Pancreas (tissue), 10 donors: Measurements from ENCODE around the gene ADAMTS9. TPM values are rescaled to one million over a fixed set of nuclear protein-coding genes. Genes with fewer than 3 reads are reported as not detected.

Experiments used
- ATAC-seq, 4 donors: fragments of 200-7000 bp; cut with Tn5 transposase; one replicate each; pipeline versions ENCODE4 v1.8.0 to v1.9.1; 2020; ENCODE audit warnings: mild to moderate bottlenecking in 4 of 4, moderate library complexity in 4 of 4
- DNase-seq, 6 donors: peaks; one replicate each; pipeline ENCODE4 v3.0.0-alpha.2; 2020
- FAIRE-seq: peaks from 2 replicates; lab custom pipeline; 2012; peaks lifted over from hg19 to GRCh38; lab: Jason Lieb, UNC
- H3K27ac ChIP-seq, 4 donors: fragments of 200-600 bp; sonication (generic); 1 replicate in 3 of 4; 2 replicates in 1 of 4; pipeline versions ENCODE4 v1.5.0 to v1.8.0; 2020
- H3K27me3 ChIP-seq, 4 donors: fragments of 200-600 bp; one replicate each; pipeline ENCODE4 v1.8.0; 2021
- H3K36me3 ChIP-seq, 3 donors: fragments of 200-600 bp; sonication (generic) in 1 of 3; one replicate each; pipeline versions ENCODE4 v1.5.0 to v1.8.0; 2020 to 2021
- H3K4me1 ChIP-seq, 3 donors: fragments of 200-600 bp; one replicate each; pipeline ENCODE4 v1.8.0; 2021
- H3K4me3 ChIP-seq, 4 donors: fragments of 200-600 bp; sonication (generic) in 2 of 4; one replicate each; pipeline versions ENCODE4 v1.5.0 to v1.8.0; 2020 to 2021
- H3K9me3 ChIP-seq, 4 donors: fragments of 200-600 bp; one replicate each; pipeline ENCODE4 v1.8.0; 2021
- WGBS, 2 donors: extraction: QIAGEN DNeasy Blood & Tissue Kit; methylation state at CpG; one replicate each; pipeline ENCODE4 v1.1.7; 2013; 5-methylcytosine and 5-hydroxymethylcytosine counted together
- intact Hi-C, 3 donors: fragments of 100-400 bp; cut with DNase I; formaldehyde crosslinking; loops; one replicate each; pipeline versions ENCODE4 v1.11.1 to v1.14.2; 2022
- polyA plus RNA-seq, 2 donors: library from polyadenylated mRNA; stranded (reverse); fragments of 200-250 nt; gene quantifications; one replicate each; pipeline ENCODE4 v1.2.3, GENCODE V29; 2013
- total RNA-seq, 6 donors: library from RNA; stranded (reverse); fragmentation: NEBNext Ultra II Directional in 4 of 6; extraction: Animal tissue kit (Norgen Biotek cat#: 25700) in 4 of 6; gene quantifications; one replicate each; pipeline versions ENCODE4 v1.2.1 to v1.2.4, GENCODE V29; 2021 to 2023
- TF ChIP-seq, protein P1 (sequence below), 4 donors: fragments of 200-600 bp; sonication (generic) in 3 of 4; IDR thresholded peaks; one replicate each; pipeline versions ENCODE4 v1.5.0 to v1.8.0; 2021; ENCODE audit warnings: antibody characterized with exemption in 4 of 4
- donor health status: healthy with polysubstance abuse.
- donor health status: DM: no; HTN: no; CAD: no; lungs with moderate emphysema.
- donor health status: DM: no; HTN: no; CAD: no.
- donor health status: control.
- donor health status: control.
- donor health status: Bipolar disorder and iron deficiency.
- donor health status: DM: yes; HTN: yes; CAD: no.
- donor health status: DM: no; HTN: no; CAD: no.
- donor health status: DM: no; HTN: no; CAD: no.
- donor health status: DM: yes; HTN: yes; CAD: no.

Gene ADAMTS9
- total and polyA plus RNA-seq, 8 donors = 11.4 to 34.7 (median 16.2) TPM

DNA sequence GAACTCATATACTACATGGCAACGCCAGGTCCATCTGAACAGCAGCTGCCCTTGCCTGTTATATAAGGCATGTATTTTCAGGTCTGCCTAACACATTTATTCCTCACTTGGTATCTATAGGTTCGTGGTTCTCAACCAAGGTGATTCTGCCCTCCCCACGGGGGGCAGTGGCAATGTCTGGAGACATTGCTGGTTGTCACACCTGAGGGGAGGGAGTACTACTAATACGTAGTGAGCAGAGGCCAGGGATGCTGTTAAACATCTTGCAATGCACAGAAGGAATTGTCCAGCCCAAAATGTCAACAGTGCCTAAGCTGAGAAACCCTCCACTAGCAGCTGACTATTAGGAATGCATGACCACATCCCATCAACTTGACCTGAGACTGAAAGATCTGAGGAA lies 32.6 kb downstream of the ADAMTS9 start:
- ATAC-seq (no peak), FAIRE-seq (no peak)
- 79 to 89% methylated on average over 4 of the region's 4 CpGs for WGBS, 2 donors

DNA sequence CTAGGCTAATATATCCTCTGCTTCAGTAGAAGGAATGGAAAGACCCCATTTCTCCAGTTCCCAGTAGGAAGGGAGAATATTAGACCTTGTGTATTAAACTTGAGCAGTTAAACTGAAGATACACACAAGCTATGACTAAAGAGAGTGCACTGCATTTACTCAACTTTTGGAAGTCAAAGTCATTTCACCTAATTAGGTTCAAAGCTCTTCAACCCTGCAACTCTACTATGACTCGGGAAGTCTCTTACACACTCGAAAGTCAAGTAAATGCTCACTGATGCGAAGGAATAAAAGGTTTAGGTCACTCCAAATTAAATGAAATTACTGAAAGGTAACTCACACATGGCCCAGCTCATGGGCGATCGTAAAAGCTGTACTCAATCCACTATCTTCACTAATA lies 33.8 kb downstream of the ADAMTS9 start:
- FAIRE-seq (no peak), ATAC-seq (no peak)

More for the DNA sequence above, 32.6 kb downstream of the ADAMTS9 start:
- Histone ChIP-seq H3K9me3 (no peaks in the 10 kb centered on the region), H3K27ac (no peak overlapping the region), H3K4me3 (no peak overlapping the region), H3K36me3 (peaks cover 0 to 4% (median 0%) of the 10 kb centered on the region in 3 donors), H3K27me3 (no peaks in the 10 kb centered on the region), H3K4me1 (no peaks in the 10 kb centered on the region)
- DNase-seq = no peak
- TF ChIP-seq, protein P1, sequence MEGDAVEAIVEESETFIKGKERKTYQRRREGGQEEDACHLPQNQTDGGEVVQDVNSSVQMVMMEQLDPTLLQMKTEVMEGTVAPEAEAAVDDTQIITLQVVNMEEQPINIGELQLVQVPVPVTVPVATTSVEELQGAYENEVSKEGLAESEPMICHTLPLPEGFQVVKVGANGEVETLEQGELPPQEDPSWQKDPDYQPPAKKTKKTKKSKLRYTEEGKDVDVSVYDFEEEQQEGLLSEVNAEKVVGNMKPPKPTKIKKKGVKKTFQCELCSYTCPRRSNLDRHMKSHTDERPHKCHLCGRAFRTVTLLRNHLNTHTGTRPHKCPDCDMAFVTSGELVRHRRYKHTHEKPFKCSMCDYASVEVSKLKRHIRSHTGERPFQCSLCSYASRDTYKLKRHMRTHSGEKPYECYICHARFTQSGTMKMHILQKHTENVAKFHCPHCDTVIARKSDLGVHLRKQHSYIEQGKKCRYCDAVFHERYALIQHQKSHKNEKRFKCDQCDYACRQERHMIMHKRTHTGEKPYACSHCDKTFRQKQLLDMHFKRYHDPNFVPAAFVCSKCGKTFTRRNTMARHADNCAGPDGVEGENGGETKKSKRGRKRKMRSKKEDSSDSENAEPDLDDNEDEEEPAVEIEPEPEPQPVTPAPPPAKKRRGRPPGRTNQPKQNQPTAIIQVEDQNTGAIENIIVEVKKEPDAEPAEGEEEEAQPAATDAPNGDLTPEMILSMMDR (IDR thresholded peaks at IDR 0.05) = no peak
- intact Hi-C loops = no loop called here

DNA sequence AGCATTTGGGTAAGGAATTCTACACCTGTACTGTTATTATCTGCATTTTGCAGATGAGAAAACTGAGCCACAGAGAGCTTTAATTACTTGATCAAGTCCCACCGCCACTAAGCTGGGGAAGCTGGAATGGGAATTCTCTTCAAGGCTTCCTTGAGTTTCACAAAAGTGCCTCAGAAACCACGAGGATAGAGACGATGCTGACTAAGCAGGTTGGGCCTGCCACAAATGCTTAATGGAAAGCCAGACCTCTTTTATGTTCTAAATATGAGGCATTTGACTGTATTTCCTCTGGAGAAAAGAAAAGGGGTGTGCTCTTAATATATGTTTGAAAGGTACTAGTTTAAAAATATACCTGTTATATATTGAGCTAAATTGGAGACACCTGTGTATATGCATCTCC lies 34.7 kb downstream of the ADAMTS9 start:
- FAIRE-seq (no peak), ATAC-seq (no peak), DNase-seq (no peak)
- no peaks in the 10 kb centered on the region for H3K27me3 ChIP-seq
- no peak overlapping the region for H3K4me3 ChIP-seq
- no peak overlapping the region for H3K27ac ChIP-seq
- intact Hi-C loops = no loop called here
- H3K4me1 ChIP-seq = no peaks in the 10 kb centered on the region
- TF ChIP-seq, protein P1 (IDR thresholded peaks at IDR 0.05) = no peak
- peaks cover 0 to 4% (median 0%) of the 10 kb centered on the region in 3 donors for H3K36me3 ChIP-seq
- no peaks in the 10 kb centered on the region for H3K9me3 ChIP-seq
- WGBS, 2 donors = 89 to 91% methylated on average over 3 of the region's 3 CpGs

More for the DNA sequence above, 33.8 kb downstream of the ADAMTS9 start:
- Histone ChIP-seq H3K36me3 (peaks cover 0 to 4% (median 0%) of the 10 kb centered on the region in 3 donors), H3K4me3 (no peak overlapping the region), H3K4me1 (no peaks in the 10 kb centered on the region), H3K9me3 (no peaks in the 10 kb centered on the region), H3K27me3 (no peaks in the 10 kb centered on the region), H3K27ac (no peak overlapping the region)
- intact Hi-C loops = no loop called here
- DNase-seq = no peak
- TF ChIP-seq, protein P1 (IDR thresholded peaks at IDR 0.05) = no peak
- 89 to 94% methylated on average over 5 of the region's 5 CpGs for WGBS, 2 donors

DNA sequence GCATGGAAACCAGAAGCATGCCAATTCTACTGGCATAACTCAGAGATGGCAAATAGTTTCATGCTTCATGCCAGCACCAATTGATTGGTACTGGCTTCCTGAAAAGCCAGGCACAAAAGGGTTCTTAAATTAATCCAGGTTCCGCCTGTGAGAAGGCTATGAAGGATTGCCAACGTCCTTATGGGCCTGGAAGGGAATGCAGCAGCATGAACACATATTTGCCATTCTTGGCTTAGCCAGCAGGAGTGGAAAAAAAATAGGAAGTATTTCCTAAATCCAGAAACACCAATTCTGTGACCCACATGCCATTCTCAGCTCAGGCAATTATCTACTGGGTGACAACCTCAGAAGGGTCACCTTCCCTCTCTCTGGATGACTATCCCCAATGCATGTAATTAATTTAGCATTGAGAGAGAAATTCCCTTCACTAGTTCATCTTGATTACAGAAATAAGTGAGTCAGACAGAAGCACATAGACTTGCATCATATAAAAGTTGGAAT lies 36.0 kb downstream of the ADAMTS9 start:
- Histone ChIP-seq H3K27me3 (no peaks in the 10 kb centered on the region), H3K27ac (no peak overlapping the region), H3K4me3 (no peak overlapping the region), H3K36me3 (peaks cover 0 to 3% (median 0%) of the 10 kb centered on the region in 3 donors), H3K4me1 (no peaks in the 10 kb centered on the region), H3K9me3 (no peaks in the 10 kb centered on the region)
- WGBS, 2 donors = 36 to 57% methylated on average over 2 of the region's 2 CpGs
- DNase-seq (peak in 2 of 6 donors; percentile 17 to 21), FAIRE-seq (no peak), ATAC-seq (peak in 3 of 4 donors; percentile 63 to 84 (median 64))
- intact Hi-C loops = no loop called here
- TF ChIP-seq, protein P1 (IDR thresholded peaks at IDR 0.05) = no peak

DNA sequence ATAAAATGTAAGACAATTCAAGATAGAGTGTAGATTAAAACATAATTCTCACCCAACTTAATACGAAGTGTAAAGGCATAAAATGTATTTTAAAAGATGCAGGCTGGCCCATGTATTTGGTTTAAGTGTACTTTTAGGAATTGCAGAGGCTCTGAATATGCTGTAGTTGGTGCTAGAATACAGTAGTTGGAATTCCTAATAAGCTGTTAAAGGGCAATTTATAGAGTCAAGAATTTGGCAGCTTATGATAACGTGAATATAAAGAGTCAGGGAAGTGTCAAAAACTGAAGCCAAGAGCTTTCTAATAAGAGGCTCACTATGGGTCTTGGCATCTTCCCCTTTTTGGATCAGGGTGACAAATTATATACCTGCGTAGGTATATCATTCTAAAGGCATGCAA lies 36.5 kb downstream of the ADAMTS9 start:
- no peak overlapping the region for H3K4me3 ChIP-seq
- no peaks in the 10 kb centered on the region for H3K27me3 ChIP-seq
- no peak for DNase-seq
- no peaks in the 10 kb centered on the region for H3K9me3 ChIP-seq
- no peaks in the 10 kb centered on the region for H3K4me1 ChIP-seq
- peaks cover 0 to 3% (median 0%) of the 10 kb centered on the region in 3 donors for H3K36me3 ChIP-seq
- no peak for FAIRE-seq
- 62 to 69% methylated on average over 3 of the region's 3 CpGs for WGBS, 2 donors
- no peak overlapping the region for H3K27ac ChIP-seq
- ATAC-seq = peak in 3 of 4 donors; percentile 49 to 73 (median 66)
- intact Hi-C loops = no loop called here
- TF ChIP-seq, protein P1 (IDR thresholded peaks at IDR 0.05) = no peak
